Measurements from ENCODE around the gene TCIRG1. TPM values are rescaled to one million over a fixed set of nuclear protein-coding genes. Genes with fewer than 3 reads are reported as not detected.

Gene TCIRG1
- total RNA-seq, 1 donor from 2014 or later, result 33.6 TPM

DNA sequence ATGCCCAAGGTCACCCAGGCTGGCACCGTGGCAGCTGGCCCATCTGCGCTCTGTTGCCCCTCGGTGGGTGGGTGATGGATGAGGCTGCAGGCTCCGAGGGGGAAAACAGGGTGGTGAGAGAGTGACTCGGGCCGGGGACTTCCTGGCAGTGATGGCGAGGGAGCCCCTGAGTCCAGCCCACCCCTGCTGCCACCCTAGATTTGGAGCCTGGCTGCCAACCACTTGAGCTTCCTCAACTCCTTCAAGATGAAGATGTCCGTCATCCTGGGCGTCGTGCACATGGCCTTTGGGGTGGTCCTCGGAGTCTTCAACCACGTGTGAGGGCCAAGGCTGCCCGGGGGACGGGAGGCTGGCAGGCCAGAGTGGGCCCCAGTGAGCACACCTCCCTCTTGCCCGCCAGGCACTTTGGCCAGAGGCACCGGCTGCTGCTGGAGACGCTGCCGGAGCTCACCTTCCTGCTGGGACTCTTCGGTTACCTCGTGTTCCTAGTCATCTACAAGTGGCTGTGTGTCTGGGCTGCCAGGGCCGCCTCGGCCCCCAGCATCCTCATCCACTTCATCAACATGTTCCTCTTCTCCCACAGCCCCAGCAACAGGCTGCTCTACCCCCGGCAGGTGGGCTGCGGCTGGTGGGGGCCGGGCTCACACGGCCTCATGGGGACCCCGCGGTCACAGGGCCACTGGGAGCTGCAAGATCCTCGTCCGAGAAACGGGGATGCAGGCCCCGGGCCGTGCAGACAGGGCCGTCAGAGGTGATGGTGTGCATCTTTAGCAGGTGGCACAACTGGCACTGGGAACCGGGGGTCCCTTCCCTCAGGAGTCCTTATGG lies 10.1 kb downstream of the TCIRG1 start:
- H3K4me1 Mint-ChIP-seq (ENCODE audit: low read depth), result no peaks in the 10 kb centered on the region
- peaks cover 2% of the 10 kb centered on the region for H3K36me3 Mint-ChIP-seq (ENCODE audit: insufficient read depth)
- no peaks in the 10 kb centered on the region for H3K9me3 Mint-ChIP-seq (ENCODE audit: low read depth)
- H3K27ac Mint-ChIP-seq, result no peak overlapping the region
- no peak for DNase-seq (ENCODE audit: low spot score, unreplicated experiment)
- no peak overlapping the region for H3K4me3 Mint-ChIP-seq (ENCODE audit: low read depth)
- TF ChIP-seq, protein P1, sequence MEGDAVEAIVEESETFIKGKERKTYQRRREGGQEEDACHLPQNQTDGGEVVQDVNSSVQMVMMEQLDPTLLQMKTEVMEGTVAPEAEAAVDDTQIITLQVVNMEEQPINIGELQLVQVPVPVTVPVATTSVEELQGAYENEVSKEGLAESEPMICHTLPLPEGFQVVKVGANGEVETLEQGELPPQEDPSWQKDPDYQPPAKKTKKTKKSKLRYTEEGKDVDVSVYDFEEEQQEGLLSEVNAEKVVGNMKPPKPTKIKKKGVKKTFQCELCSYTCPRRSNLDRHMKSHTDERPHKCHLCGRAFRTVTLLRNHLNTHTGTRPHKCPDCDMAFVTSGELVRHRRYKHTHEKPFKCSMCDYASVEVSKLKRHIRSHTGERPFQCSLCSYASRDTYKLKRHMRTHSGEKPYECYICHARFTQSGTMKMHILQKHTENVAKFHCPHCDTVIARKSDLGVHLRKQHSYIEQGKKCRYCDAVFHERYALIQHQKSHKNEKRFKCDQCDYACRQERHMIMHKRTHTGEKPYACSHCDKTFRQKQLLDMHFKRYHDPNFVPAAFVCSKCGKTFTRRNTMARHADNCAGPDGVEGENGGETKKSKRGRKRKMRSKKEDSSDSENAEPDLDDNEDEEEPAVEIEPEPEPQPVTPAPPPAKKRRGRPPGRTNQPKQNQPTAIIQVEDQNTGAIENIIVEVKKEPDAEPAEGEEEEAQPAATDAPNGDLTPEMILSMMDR (IDR thresholded peaks at IDR 0.05; ENCODE audit: unreplicated experiment), result no peak
- no peaks in the 10 kb centered on the region for H3K27me3 Mint-ChIP-seq

DNA sequence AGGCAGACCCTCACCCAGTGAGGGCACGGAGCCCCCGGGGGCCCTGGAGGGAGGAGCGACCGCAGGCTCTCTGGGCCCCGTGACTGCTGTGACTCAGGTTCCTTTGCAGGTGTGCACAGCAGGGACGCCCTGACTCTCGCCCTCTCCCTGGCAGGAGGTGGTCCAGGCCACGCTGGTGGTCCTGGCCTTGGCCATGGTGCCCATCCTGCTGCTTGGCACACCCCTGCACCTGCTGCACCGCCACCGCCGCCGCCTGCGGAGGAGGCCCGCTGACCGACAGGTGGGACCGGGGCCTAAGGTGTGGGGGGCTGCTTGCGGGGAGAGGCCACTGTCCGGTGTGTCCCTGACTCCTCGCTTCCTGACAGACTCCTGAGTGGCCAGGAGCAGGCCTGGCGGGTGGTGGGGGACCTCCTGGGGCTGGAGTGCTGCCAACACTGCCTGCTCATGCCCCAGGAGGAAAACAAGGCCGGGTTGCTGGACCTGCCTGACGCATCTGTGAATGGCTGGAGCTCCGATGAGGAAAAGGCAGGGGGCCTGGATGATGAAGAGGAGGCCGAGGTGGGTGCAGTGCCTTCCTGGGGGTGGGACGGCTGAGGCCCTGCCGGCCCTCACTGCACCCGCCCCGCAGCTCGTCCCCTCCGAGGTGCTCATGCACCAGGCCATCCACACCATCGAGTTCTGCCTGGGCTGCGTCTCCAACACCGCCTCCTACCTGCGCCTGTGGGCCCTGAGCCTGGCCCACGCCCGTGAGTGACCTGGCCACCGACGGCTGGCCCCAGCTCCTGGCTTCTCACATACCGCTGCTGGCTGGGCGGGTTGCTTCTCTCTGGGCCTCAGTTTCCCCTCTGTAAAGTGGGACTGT lies 10.9 kb downstream of the TCIRG1 start:
- Mint-ChIP-seq H3K27me3 (no peaks in the 10 kb centered on the region), H3K27ac (no peak overlapping the region), H3K4me3 (ENCODE audit: low read depth) (no peak overlapping the region), H3K9me3 (ENCODE audit: low read depth) (no peaks in the 10 kb centered on the region), H3K36me3 (ENCODE audit: insufficient read depth) (peaks cover 2% of the 10 kb centered on the region), H3K4me1 (ENCODE audit: low read depth) (no peaks in the 10 kb centered on the region)
- TF ChIP-seq, protein P1 (IDR thresholded peaks at IDR 0.05; ENCODE audit: unreplicated experiment), result no peak
- no peak for DNase-seq (ENCODE audit: low spot score, unreplicated experiment)

DNA sequence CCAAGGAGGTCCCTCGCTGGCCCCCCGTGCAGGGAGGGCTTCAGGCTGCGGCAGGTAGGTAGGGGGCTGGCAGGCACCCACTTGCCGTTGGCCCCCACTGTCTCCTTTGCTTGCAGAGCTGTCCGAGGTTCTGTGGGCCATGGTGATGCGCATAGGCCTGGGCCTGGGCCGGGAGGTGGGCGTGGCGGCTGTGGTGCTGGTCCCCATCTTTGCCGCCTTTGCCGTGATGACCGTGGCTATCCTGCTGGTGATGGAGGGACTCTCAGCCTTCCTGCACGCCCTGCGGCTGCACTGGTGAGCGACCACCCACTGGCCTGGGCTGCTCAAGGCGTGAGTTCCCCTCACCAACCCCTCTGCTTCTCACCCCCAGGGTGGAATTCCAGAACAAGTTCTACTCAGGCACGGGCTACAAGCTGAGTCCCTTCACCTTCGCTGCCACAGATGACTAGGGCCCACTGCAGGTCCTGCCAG lies 11.6 kb downstream of the TCIRG1 start:
- no peak for DNase-seq (ENCODE audit: low spot score, unreplicated experiment)
- TF ChIP-seq, protein P1 (IDR thresholded peaks at IDR 0.05; ENCODE audit: unreplicated experiment), result no peak
- Mint-ChIP-seq H3K27ac (no peak overlapping the region), H3K36me3 (ENCODE audit: insufficient read depth) (peaks cover 2% of the 10 kb centered on the region), H3K4me3 (ENCODE audit: low read depth) (no peak overlapping the region), H3K4me1 (ENCODE audit: low read depth) (no peaks in the 10 kb centered on the region), H3K9me3 (ENCODE audit: low read depth) (no peaks in the 10 kb centered on the region), H3K27me3 (no peaks in the 10 kb centered on the region)

DNA sequence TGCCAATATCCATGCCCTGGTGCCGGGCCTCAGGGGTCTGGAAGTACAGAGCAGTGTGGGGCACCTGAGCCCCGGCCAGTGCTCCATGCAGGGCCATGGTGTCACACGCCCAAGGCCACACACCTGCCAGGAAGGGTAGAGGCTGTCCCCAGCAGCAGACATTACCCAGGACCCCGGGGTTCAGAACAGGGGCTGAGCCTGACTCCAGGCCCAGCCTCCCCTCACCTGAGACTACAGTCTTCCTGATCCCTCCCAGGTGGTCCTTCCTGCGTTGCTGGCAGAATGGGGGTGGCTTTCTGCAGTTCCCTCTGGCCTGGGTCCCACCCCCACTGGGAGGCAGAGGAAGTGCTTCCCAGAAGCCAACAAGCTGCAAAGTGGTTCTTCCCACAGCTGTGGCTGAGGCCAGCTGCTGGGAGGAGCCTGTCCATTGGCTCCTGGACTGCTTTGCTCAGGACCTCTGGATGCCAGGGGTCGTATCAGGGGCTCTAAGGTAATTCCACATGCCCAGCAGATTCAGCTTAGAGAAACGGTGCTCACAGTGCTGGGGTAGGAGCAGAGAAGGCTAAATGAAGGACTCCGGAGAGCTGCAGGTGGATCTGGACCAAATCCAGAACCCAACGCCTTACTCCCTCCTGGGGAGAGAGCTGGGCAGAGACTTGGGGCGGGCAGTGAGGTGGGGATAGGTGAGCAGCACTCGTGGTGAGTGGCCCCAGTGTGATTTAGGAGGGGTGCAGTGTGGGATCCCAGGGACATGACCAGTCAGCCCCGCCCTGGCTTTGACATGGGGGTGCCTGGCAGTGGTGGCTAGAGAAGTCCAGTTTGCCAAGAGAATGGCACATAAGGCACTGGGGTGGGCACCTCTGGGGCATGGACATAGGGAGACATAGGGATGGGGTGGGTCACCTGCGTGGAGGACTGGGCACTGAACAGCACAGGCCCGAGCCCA lies 12.6 kb downstream of the TCIRG1 start:
- Mint-ChIP-seq H3K9me3 (ENCODE audit: low read depth) (no peaks in the 10 kb centered on the region), H3K4me1 (ENCODE audit: low read depth) (no peaks in the 10 kb centered on the region), H3K27ac (no peak overlapping the region), H3K4me3 (ENCODE audit: low read depth) (no peak overlapping the region), H3K36me3 (ENCODE audit: insufficient read depth) (peaks cover 6% of the 10 kb centered on the region), H3K27me3 (no peaks in the 10 kb centered on the region)
- DNase-seq (ENCODE audit: low spot score, unreplicated experiment), result no peak
- TF ChIP-seq, protein P1 (IDR thresholded peaks at IDR 0.05; ENCODE audit: unreplicated experiment), result no peak

All from progenitor cell of endocrine pancreas (in vitro differentiated cells).